WTC11 (cell line): ENCODE measurements around the gene SERPINB5. TPM values are rescaled to one million over a fixed set of nuclear protein-coding genes. Genes with fewer than 3 reads are reported as not detected.

Experiments
- ATAC-seq: fragments of 200-7000 bp; cut with Tn5 transposase; 2 replicates; pipeline ENCODE4 v1.10.0; 2021; ENCODE audit warnings: mild to moderate bottlenecking, moderate library complexity
- CTCF ChIA-PET: fragments of 300-600 bp; sonication (Branson Sonifier 250); formaldehyde crosslinking; loops from one replicate; lab custom pipeline; 2021; ENCODE audit warnings: antibody characterized with exemption; lab: Charles Lee
- POLR2A ChIA-PET: fragments of 350-600 bp; sonication (Branson Sonifier 250); formaldehyde crosslinking; loops from one replicate; lab custom pipeline; 2021; ENCODE audit warnings: antibody characterized with exemption; lab: Charles Lee
- DNase-seq: peaks from one replicate; pipeline ENCODE4 v3.0.0; 2021; ENCODE audit warnings: low spot score
- H3K27ac Mint-ChIP-seq: 2 replicates; pipeline ENCODE4 v1.8.0; 2021; ENCODE audit warnings: mixed read lengths
- H3K27me3 Mint-ChIP-seq: 2 replicates; pipeline ENCODE4 v1.8.0; 2021; ENCODE audit warnings: low read depth, mild to moderate bottlenecking, moderate library complexity, mixed read lengths
- H3K36me3 Mint-ChIP-seq: 2 replicates; pipeline ENCODE4 v1.8.0; 2021; ENCODE audit warnings: mixed read lengths
- H3K4me1 Mint-ChIP-seq: 2 replicates; pipeline ENCODE4 v1.8.0; 2022; ENCODE audit warnings: mixed read lengths
- H3K4me3 Mint-ChIP-seq: 2 replicates; pipeline ENCODE4 v1.8.0; 2021; ENCODE audit warnings: mild to moderate bottlenecking, moderate library complexity, mixed read lengths
- H3K9me3 Mint-ChIP-seq: 2 replicates; pipeline ENCODE4 v1.8.0; 2021; ENCODE audit warnings: mixed read lengths
- CREB1 ChIP-seq: sonication (generic); formaldehyde crosslinking; IDR thresholded peaks from 2 replicates; pipeline ENCODE4 v1.8.0; 2023; ENCODE audit warnings: mild to moderate bottlenecking, missing genetic modification reagents
- ELF4 ChIP-seq: sonication (generic); formaldehyde crosslinking; IDR thresholded peaks from 2 replicates; pipeline ENCODE4 v1.8.1; 2022; ENCODE audit warnings: low read depth, mild to moderate bottlenecking, moderate library complexity, missing genetic modification reagents
- ESRRA ChIP-seq: sonication (generic); formaldehyde crosslinking; IDR thresholded peaks from 2 replicates; pipeline ENCODE4 v1.8.1; 2022; ENCODE audit warnings: mild to moderate bottlenecking, missing genetic modification reagents, borderline replicate concordance
- ETV6 ChIP-seq: sonication (generic); formaldehyde crosslinking; IDR thresholded peaks from 2 replicates; pipeline ENCODE4 v1.8.1; 2022; ENCODE audit warnings: mild to moderate bottlenecking, missing genetic modification reagents
- IRF2 ChIP-seq: sonication (generic); formaldehyde crosslinking; IDR thresholded peaks from 2 replicates; pipeline ENCODE4 v1.8.0; 2022; ENCODE audit warnings: low read depth, missing genetic modification reagents, borderline replicate concordance
- NFYB ChIP-seq: sonication (generic); formaldehyde crosslinking; conservative IDR thresholded peaks from 2 replicates; pipeline ENCODE4 v1.8.0; 2022; ENCODE audit warnings: low read depth, missing genetic modification reagents
- RORB ChIP-seq: fragments of 250-450 bp; sonication (Bioruptor Pico); IDR thresholded peaks from 2 replicates; pipeline ENCODE4 v1.9.0; 2021; ENCODE audit warnings: mild to moderate bottlenecking
- ZNF121 ChIP-seq: sonication (generic); formaldehyde crosslinking; IDR thresholded peaks from 2 replicates; pipeline ENCODE4 v1.8.0; 2023; ENCODE audit warnings: missing genetic modification reagents
- total RNA-seq: library from RNA; stranded (reverse); gene quantifications from 3 replicates; pipeline ENCODE4 v1.2.3, GENCODE V29; 2021
- TF ChIP-seq, protein P1 (sequence below): sonication (generic); formaldehyde crosslinking; conservative IDR thresholded peaks from 2 replicates; pipeline ENCODE4 v1.8.1; 2023; ENCODE audit warnings: mild to moderate bottlenecking, low read depth, missing genetic modification reagents, moderate library complexity
- TF ChIP-seq, protein P2 (sequence below): sonication (generic); formaldehyde crosslinking; IDR thresholded peaks from 2 replicates; pipeline ENCODE4 v1.8.1; 2023; ENCODE audit warnings: mild to moderate bottlenecking, missing genetic modification reagents, moderate library complexity
- TF ChIP-seq, protein P3 (sequence below): sonication (generic); formaldehyde crosslinking; IDR thresholded peaks from 2 replicates; pipeline ENCODE4 v1.8.0; 2022; ENCODE audit warnings: mild to moderate bottlenecking, missing genetic modification reagents
- TF ChIP-seq, protein P4 (sequence below): sonication (generic); formaldehyde crosslinking; IDR thresholded peaks from 2 replicates; pipeline ENCODE4 v1.8.1; 2023; ENCODE audit warnings: mild to moderate bottlenecking, missing genetic modification reagents

SERPINB5 gene
- total RNA-seq, 1 experiment from 2014 or later: 0.17 TPM

DNA sequence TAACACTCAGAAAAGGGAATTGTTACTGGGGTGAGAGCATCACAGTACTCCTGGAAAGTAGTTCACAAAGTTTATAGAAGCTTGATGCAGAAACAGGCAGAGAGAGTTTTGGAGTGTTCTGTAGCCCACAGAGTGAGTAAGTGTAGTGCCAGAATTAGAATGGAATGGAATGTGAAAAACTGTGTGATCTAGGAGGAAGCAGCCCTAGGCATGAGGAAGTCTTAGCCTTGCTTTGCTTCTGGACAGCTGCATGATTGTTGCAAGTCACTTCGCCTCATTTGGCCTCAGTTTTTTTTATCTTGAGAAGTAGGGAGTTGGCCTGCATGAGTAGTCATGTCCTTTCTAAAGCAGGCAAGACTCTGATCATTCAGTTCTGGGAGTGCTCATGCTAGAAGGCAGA is 76.3 kb downstream of the SERPINB5 start:
- DNase-seq: no peak
- ChIA-PET CTCF (no interaction called here), POLR2A (no interaction called here)
- no peaks in the 10 kb centered on the region for H3K9me3 Mint-ChIP-seq
- H3K27me3 Mint-ChIP-seq: no peaks in the 10 kb centered on the region
- no peak for ATAC-seq
- TF ChIP-seq ETV6: no peak
- no peak for TF ChIP-seq ZNF121 (CRISPR knock-in tag)
- TF ChIP-seq, protein P1, sequence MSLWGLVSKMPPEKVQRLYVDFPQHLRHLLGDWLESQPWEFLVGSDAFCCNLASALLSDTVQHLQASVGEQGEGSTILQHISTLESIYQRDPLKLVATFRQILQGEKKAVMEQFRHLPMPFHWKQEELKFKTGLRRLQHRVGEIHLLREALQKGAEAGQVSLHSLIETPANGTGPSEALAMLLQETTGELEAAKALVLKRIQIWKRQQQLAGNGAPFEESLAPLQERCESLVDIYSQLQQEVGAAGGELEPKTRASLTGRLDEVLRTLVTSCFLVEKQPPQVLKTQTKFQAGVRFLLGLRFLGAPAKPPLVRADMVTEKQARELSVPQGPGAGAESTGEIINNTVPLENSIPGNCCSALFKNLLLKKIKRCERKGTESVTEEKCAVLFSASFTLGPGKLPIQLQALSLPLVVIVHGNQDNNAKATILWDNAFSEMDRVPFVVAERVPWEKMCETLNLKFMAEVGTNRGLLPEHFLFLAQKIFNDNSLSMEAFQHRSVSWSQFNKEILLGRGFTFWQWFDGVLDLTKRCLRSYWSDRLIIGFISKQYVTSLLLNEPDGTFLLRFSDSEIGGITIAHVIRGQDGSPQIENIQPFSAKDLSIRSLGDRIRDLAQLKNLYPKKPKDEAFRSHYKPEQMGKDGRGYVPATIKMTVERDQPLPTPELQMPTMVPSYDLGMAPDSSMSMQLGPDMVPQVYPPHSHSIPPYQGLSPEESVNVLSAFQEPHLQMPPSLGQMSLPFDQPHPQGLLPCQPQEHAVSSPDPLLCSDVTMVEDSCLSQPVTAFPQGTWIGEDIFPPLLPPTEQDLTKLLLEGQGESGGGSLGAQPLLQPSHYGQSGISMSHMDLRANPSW (CRISPR knock-in tag): no peak
- no peak for TF ChIP-seq CREB1 (CRISPR knock-in tag)
- no peak for TF ChIP-seq NFYB (CRISPR knock-in tag)
- TF ChIP-seq ESRRA (CRISPR knock-in tag): no peak
- TF ChIP-seq, protein P2, sequence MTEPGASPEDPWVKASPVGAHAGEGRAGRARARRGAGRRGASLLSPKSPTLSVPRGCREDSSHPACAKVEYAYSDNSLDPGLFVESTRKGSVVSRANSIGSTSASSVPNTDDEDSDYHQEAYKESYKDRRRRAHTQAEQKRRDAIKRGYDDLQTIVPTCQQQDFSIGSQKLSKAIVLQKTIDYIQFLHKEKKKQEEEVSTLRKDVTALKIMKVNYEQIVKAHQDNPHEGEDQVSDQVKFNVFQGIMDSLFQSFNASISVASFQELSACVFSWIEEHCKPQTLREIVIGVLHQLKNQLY (CRISPR knock-in tag): no peak
- no peak for TF ChIP-seq ELF4 (CRISPR knock-in tag)
- TF ChIP-seq, protein P3, sequence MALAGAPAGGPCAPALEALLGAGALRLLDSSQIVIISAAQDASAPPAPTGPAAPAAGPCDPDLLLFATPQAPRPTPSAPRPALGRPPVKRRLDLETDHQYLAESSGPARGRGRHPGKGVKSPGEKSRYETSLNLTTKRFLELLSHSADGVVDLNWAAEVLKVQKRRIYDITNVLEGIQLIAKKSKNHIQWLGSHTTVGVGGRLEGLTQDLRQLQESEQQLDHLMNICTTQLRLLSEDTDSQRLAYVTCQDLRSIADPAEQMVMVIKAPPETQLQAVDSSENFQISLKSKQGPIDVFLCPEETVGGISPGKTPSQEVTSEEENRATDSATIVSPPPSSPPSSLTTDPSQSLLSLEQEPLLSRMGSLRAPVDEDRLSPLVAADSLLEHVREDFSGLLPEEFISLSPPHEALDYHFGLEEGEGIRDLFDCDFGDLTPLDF (CRISPR knock-in tag): no peak
- no peak for TF ChIP-seq RORB (CRISPR knock-in tag)
- TF ChIP-seq, protein P4, sequence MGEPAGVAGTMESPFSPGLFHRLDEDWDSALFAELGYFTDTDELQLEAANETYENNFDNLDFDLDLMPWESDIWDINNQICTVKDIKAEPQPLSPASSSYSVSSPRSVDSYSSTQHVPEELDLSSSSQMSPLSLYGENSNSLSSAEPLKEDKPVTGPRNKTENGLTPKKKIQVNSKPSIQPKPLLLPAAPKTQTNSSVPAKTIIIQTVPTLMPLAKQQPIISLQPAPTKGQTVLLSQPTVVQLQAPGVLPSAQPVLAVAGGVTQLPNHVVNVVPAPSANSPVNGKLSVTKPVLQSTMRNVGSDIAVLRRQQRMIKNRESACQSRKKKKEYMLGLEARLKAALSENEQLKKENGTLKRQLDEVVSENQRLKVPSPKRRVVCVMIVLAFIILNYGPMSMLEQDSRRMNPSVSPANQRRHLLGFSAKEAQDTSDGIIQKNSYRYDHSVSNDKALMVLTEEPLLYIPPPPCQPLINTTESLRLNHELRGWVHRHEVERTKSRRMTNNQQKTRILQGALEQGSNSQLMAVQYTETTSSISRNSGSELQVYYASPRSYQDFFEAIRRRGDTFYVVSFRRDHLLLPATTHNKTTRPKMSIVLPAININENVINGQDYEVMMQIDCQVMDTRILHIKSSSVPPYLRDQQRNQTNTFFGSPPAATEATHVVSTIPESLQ (CRISPR knock-in tag): no peak
- no peak for TF ChIP-seq IRF2 (CRISPR knock-in tag)
- H3K36me3 Mint-ChIP-seq: no peaks in the 10 kb centered on the region
- H3K27ac Mint-ChIP-seq: no peak overlapping the region
- H3K4me3 Mint-ChIP-seq: no peak overlapping the region
- H3K4me1 Mint-ChIP-seq: no peaks in the 10 kb centered on the region

Other genes with a start within 250 kb of the SERPINB5 start
- gene BCL2, start 157.2 kb upstream of the SERPINB5 start, total RNA-seq: 2.2 to 2.6 TPM (median 2.3 TPM) in 3 replicates
- gene KDSR, start 109.8 kb upstream of the SERPINB5 start, total RNA-seq: 48.4 to 51.8 TPM (median 49.5 TPM) in 3 replicates
- 37.8 to 44.1 TPM (median 42.8 TPM) in 3 replicates for gene VPS4B, start 54.5 kb upstream of the SERPINB5 start, total RNA-seq
- not detected in 3 replicates for gene SERPINB12, start 65.4 kb downstream of the SERPINB5 start, total RNA-seq
- gene SERPINB13, start 110.4 kb downstream of the SERPINB5 start, total RNA-seq: not detected in 3 replicates
- 0.37 to 1.3 TPM (median 0.53 TPM) in 3 replicates for gene SERPINB4, start 167.3 kb downstream of the SERPINB5 start, total RNA-seq
- 0.11 to 0.22 TPM in 2 of 3 replicates, not detected in the other for gene SERPINB3, start 184.9 kb downstream of the SERPINB5 start, total RNA-seq
- gene SERPINB11, start 226.0 kb downstream of the SERPINB5 start, total RNA-seq: not detected in 3 replicates